Ovary (tissue), 9 donors: Measurements from ENCODE around the gene DNAJC21. TPM values are rescaled to one million over a fixed set of nuclear protein-coding genes. Genes with fewer than 3 reads are reported as not detected.

Experiments used
- DNase-seq, 5 donors: peaks; one replicate each; pipeline ENCODE4 v3.0.0-alpha.2; 2019 to 2020
- H3K27ac ChIP-seq, 2 donors: fragments of 200-600 bp; one replicate each; pipeline versions ENCODE4 v1.5.1 to v1.8.0; 2019 to 2022
- H3K27me3 ChIP-seq: fragments of 200-600 bp; one replicate; pipeline ENCODE4 v1.8.0; 2022
- H3K36me3 ChIP-seq: fragments of 200-600 bp; sonication (generic); one replicate; pipeline ENCODE4 v1.5.1; 2019
- H3K4me1 ChIP-seq: one replicate; pipeline ENCODE4 v1.8.1; 2013; ENCODE audit warnings: mild to moderate bottlenecking, moderate library complexity; ENCODE audit not compliant: insufficient read depth
- H3K4me3 ChIP-seq: fragments of 200-600 bp; sonication (generic); one replicate; pipeline ENCODE4 v1.5.1; 2017
- H3K9me3 ChIP-seq, 2 donors: fragments of 200-600 bp in 1 of 2; sonication (generic) in 1 of 2; one replicate each; pipeline versions ENCODE4 v1.5.1 to v1.8.1; 2013 to 2019; ENCODE audit warnings: mild to moderate bottlenecking in 1 of 2, moderate library complexity in 1 of 2
- EP300 ChIP-seq: sonication (generic); formaldehyde crosslinking; IDR thresholded peaks from one replicate; pipeline ENCODE4 v1.6.1; 2017; ENCODE audit warnings: antibody characterized with exemption
- POLR2A ChIP-seq: fragments of 450-650 bp; IDR thresholded peaks from one replicate; pipeline ENCODE4 v1.6.1; 2017; ENCODE audit warnings: antibody characterized with exemption, mild to moderate bottlenecking, moderate library complexity
- WGBS, 3 donors: extraction: QIAGEN DNeasy Blood & Tissue Kit in 1 of 3; methylation state at CpG; one replicate each; pipeline versions ENCODE4 v1.1.5 to v1.1.7; 2013 to 2017; 5-methylcytosine and 5-hydroxymethylcytosine counted together
- intact Hi-C, 4 donors: fragments of 100-400 bp; cut with DNase I; formaldehyde crosslinking; loops; one replicate each; pipeline versions ENCODE4 v1.11.0 to v1.15.1; 2022 to 2023
- polyA plus RNA-seq, 2 donors: library from polyadenylated mRNA; stranded (reverse); fragments of 200-250 nt in 1 of 2; fragments of 350-450 nt in 1 of 2; fragmentation: Illumina TruSeq in 1 of 2; extraction: RNeasy Lipid Tissue Mini Kit (QIAGEN cat#74804) in 1 of 2; gene quantifications; one replicate each; pipeline ENCODE4 v1.2.3, GENCODE V29; 2013 to 2014
- total RNA-seq, 7 donors: library from RNA; depleted of rRNA in 2 of 7; stranded (reverse); fragments of >200 nt in 2 of 7; fragmentation: NEBNext Ultra II Directional in 3 of 7; extraction: Animal tissue kit (Norgen Biotek cat#: 25700) in 3 of 7; gene quantifications; one replicate each; pipeline versions ENCODE4 v1.1.0 to v1.2.4, GENCODE V29; 2016 to 2023
- TF ChIP-seq, protein P1 (sequence below), 3 donors: fragments of 450-650 bp in 2 of 3; fragments of 200-600 bp in 1 of 3; IDR thresholded peaks; one replicate each; pipeline versions ENCODE4 v1.5.1 to v1.8.0; 2016 to 2022; ENCODE audit warnings: antibody characterized with exemption in 3 of 3, mild to moderate bottlenecking in 1 of 3
- donor health status: DM: no; HTN: no; CAD: no; lungs with moderate emphysema.
- donor health status: DM: no; HTN: no; CAD: no.
- donor health status: Bipolar disorder and iron deficiency.
- donor health status: DM: yes; HTN: yes; CAD: no.
- donor health status: DM: no; HTN: no; CAD: no.
- donor health status: DM: yes; HTN: yes; CAD: no.

Gene DNAJC21
- total and polyA plus RNA-seq, 9 donors = 19.4 to 38.7 (median 31.8) TPM

DNA sequence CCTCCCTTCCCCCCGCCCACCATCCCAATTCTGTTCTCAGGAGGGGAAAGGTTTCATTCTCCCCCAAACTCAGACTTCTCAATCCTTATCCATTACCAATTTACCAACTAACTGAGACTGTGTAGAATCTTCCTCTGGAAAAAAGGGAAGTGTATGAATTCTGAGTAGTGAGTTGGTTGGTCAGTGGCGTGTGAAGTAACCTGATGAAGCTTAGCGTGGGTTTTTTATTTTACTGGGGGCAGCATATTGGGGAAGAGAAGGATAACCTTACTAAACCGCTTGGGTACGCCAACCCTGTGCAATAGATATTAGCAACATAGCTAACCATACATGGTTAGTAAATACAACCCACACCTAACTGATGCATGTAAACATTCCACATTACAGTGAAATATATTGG is 1.1 kb upstream of the DNAJC21 start:
- H3K9me3 ChIP-seq = no peaks in the 10 kb centered on the region
- H3K4me1 ChIP-seq = peaks cover 2% of the 10 kb centered on the region
- H3K27ac ChIP-seq = no peak overlapping the region
- intact Hi-C loops = no loop called here
- 80 to 90% (median 88%) methylated on average over 5 of the region's 5 CpGs for WGBS, 3 donors
- DNase-seq = no peak
- H3K4me3 ChIP-seq = no peak overlapping the region
- H3K36me3 ChIP-seq = no peaks in the 10 kb centered on the region
- H3K27me3 ChIP-seq = no peaks in the 10 kb centered on the region
- no peak for TF ChIP-seq POLR2A
- TF ChIP-seq, protein P1, sequence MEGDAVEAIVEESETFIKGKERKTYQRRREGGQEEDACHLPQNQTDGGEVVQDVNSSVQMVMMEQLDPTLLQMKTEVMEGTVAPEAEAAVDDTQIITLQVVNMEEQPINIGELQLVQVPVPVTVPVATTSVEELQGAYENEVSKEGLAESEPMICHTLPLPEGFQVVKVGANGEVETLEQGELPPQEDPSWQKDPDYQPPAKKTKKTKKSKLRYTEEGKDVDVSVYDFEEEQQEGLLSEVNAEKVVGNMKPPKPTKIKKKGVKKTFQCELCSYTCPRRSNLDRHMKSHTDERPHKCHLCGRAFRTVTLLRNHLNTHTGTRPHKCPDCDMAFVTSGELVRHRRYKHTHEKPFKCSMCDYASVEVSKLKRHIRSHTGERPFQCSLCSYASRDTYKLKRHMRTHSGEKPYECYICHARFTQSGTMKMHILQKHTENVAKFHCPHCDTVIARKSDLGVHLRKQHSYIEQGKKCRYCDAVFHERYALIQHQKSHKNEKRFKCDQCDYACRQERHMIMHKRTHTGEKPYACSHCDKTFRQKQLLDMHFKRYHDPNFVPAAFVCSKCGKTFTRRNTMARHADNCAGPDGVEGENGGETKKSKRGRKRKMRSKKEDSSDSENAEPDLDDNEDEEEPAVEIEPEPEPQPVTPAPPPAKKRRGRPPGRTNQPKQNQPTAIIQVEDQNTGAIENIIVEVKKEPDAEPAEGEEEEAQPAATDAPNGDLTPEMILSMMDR (IDR thresholded peaks at IDR 0.05) = no peak
- TF ChIP-seq EP300 = no peak

DNA sequence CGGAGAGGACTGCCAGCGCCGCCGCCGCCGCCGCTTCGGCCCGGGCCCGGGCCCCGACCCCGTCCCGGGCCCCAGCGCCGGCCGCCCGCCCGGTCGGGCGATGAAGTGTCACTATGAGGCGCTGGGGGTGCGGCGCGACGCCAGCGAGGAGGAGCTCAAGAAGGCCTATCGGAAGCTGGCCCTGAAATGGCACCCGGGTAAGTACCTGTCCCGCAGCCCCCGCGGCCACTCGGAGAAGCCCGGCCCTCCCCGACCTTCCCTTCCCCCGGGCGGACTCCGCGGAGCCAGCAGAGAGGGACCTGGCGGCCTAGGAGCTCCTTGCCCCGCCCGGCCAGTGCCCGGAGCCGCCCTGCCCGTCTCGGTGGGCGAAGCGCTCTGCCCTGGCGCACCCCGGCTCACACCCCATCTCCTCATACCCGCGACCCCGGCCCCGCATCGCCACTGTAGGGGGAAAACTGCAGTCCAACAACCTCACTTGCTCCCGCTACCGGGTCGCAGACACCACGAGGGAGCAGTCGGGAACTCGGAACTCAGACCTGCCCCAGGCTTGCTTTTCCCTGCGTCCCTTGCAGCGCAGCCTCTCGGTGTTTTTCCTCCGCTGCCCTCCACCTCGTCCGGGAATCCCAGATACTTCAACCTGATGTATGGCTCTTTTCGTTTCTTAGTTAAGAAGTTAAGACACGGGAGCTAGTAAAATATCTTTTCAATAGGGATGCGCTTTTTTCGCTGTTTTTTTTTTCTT is 532 bp downstream of the DNAJC21 start:
- Histone ChIP-seq H3K9me3 (no peaks in the 10 kb centered on the region), H3K36me3 (no peaks in the 10 kb centered on the region), H3K27me3 (no peaks in the 10 kb centered on the region), H3K27ac (peak overlapping the region; percentile 74 to 81), H3K4me3 (peak overlapping the region; percentile 87), H3K4me1 (peaks cover 2% of the 10 kb centered on the region)
- peak; percentile 8 for TF ChIP-seq POLR2A
- TF ChIP-seq, protein P1 (IDR thresholded peaks at IDR 0.05) = peak in 1 of 3 donors; percentile 11
- TF ChIP-seq EP300 = no peak
- DNase-seq = peak; percentile 70 to 85 (median 81)
- WGBS, 3 donors = 1% methylated on average over 28 to 70 of the region's 70 CpGs
- intact Hi-C loops = no loop called here

DNA sequence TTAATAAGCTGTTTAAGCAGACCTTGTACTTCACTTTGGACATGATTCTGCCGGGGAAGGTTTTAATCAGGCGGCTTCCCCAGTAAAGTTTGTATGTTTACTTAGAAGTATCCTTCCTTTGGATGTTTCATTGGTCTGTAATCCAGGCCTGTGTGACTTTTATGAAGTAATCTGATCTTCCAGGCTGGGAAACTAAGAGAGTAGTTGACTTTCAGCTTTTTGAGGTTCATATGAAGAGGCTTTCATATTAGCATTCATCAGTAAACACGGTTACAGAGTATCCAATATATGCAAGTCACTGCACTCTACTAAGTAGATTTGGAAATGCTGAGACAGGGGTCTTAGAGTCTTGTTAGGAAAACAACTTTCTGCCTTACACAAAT is 1.1 kb downstream of the DNAJC21 start:
- Histone ChIP-seq H3K27ac (peak overlapping the region in 1 of 2 donors; percentile 81), H3K27me3 (no peaks in the 10 kb centered on the region), H3K36me3 (no peaks in the 10 kb centered on the region), H3K4me1 (peaks cover 2% of the 10 kb centered on the region), H3K9me3 (no peaks in the 10 kb centered on the region), H3K4me3 (peak overlapping the region; percentile 87)
- no peak for DNase-seq
- TF ChIP-seq, protein P1 (IDR thresholded peaks at IDR 0.05) = no peak
- TF ChIP-seq EP300 = no peak
- TF ChIP-seq POLR2A = no peak
- intact Hi-C loops = no loop called here
- WGBS, 3 donors = 1 to 4% (median 2%) methylated on average over 3 of the region's 3 CpGs

DNA sequence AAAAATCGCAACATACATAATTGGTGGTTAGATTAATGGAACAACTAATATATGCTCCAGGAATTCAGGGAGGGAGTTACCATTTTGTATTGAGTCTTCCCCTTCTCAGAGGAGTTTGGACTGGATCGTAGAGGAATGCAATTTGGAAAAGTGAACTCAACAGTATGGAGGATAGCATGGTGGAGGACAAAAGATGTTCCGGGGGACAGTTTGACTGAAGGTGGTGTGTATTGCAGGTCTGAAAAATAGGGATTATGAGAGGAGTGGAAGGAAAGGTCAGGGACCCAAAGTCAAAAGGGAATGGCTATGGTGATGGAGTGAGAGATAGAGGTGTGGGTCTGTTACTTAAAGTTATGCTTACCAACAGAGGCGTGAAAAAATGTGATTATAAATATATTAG is 1.5 kb downstream of the DNAJC21 start:
- Histone ChIP-seq H3K4me1 (peaks cover 2% of the 10 kb centered on the region), H3K9me3 (no peaks in the 10 kb centered on the region), H3K27ac (no peak overlapping the region), H3K4me3 (peak overlapping the region; percentile 87), H3K27me3 (no peaks in the 10 kb centered on the region), H3K36me3 (no peaks in the 10 kb centered on the region)
- 69 to 75% (median 71%) methylated on average over 4 of the region's 4 CpGs for WGBS, 3 donors
- intact Hi-C loops = no loop called here
- no peak for DNase-seq
- TF ChIP-seq EP300 = no peak
- TF ChIP-seq POLR2A = no peak
- TF ChIP-seq, protein P1 (IDR thresholded peaks at IDR 0.05) = no peak
